Measurements from ENCODE around the gene NPAS2.
A peak's percentile ranks its signal among the peaks of the same experiment; 100 is the strongest.

Gene NPAS2

GRCh38 chr2:100793982-100794381 is 26.0 kb upstream of the NPAS2 start:
- no peak for DNase-seq

GRCh38 chr2:100796499-100797100 is 23.3 kb upstream of the NPAS2 start:
- DNase-seq, result no peak

DNA sequence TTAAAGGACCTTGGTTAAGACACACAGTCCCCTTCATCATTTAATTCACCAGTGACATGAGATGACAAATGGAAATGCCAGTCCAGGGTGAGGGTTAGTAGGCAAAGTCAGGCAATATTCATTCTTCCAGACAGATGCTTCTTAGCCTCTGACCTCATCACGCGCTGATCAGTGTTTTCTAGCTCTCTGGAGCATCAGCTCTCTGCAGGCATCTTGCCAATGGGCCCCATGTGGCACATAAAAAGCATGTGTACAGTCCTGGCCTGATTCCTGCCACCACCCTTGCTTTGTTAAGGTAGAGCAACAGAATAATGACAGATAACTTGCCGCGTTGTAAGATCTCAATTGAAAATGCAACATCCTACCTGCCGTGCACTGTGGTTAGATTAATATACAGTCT is 20.3 kb upstream of the NPAS2 start:
- DNase-seq, result no peak

- DNase-seq, result no peak
These were observed 19.0 kb upstream of the NPAS2 start for GRCh38 chr2:100800915-100801314.

GRCh38 chr2:100801402-100801801 is 18.5 kb upstream of the NPAS2 start:
- DNase-seq, result no peak

DNA sequence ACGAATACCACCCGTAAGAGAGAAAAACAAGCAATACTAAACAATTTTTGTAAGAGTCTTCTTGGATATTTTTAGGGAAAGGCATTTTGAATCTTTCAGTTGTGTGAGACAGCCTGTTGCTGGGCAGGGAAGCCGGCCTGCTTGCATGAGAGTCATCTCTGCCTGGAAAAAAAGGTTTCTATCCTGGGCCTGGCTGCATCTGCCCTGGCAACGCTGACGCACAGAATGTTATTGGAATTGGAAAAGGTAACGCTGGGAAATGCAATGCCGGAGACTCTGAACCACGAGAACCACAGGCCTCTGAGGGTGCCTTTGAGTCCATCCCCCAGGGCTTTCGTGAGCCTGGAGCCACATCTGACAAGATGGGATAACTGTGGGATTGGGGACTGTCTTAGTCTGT is 17.9 kb upstream of the NPAS2 start:
- DNase-seq, result no peak

GRCh38 chr2:100803334-100803733 is 16.6 kb upstream of the NPAS2 start:
- DNase-seq, result no peak

GRCh38 chr2:100806550-100806949 is 13.4 kb upstream of the NPAS2 start:
- no peak for DNase-seq

DNA sequence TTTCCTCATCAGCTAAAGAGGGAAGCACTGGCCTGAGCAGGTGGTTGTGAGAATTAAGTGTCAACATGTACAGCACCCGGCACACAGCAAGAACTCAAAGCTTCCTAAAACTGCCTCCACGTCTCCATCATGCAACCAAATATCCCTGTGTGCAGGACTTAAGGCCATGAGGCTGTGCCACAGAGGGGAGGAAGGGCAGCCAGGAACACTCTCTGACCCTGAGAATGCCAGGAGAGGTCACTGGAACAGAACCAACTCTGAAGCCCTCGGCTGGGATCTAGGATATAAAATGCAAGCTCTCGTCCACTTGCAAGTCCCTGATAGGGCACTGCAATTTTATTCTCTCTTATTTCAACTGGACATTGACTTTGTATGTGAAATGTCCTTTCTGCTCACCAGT is 12.2 kb upstream of the NPAS2 start:
- DNase-seq, result no peak

DNA sequence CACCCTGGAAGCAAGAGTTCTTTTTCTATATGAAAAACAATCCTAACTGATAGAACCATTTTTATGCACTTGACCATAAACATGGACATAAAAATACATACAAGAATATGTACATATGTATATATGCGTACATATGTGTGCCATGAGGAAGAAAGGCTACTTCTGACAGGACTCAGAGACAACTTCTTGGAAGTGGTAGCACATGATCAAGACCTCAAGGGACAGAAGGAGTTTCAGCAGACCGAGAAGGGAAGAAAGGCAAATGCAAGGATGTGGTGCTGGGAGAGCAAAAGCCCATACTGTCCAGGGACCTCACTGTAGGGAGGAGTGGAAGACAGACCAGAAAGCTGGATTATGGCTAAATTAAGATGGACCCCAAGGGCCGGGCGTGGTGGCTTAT is 11.4 kb upstream of the NPAS2 start:
- no peak for DNase-seq

GRCh38 chr2:100809506-100809905 is 10.4 kb upstream of the NPAS2 start:
- no peak for DNase-seq

GRCh38 chr2:100810603-100811145 is 9.3 kb upstream of the NPAS2 start:
- DNase-seq, result no peak

DNA sequence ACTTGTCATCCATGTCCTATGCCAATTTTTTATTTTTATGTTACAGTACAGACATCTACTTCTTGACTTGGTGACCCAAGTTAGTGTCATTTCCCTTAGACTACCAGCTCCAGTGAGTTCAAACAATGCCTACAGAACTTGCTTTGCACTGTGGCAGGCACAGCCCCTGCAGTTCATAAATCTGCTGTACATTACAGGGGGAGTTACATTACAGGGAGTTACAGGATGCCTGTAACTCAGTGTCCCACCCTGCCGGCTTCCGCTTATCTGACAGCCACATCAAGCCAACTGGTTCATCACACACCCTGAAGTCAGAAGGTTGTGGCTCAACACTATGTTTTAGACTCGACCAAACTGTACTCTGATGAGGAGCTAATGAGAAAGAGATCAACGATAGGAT is 7.8 kb upstream of the NPAS2 start:
- DNase-seq, result no peak

DNA sequence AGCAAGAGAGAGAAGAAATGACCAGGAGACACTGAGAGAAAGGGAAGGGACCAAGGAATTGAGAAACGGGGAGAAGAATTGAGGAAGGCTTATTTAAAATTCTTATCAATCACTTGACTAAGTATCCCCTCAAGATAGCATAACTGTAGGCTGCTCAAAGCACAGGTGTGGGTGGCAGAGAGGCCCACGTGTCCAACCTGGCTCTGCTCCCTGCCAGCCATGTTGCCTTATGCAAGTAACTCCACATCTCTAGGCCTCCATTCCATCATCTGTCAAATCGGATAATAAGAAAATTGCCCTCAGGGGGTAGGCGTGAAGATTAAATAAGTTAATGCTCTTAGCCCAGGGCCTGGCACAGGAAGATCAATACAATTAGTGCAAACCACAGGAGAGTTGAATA is 7.4 kb upstream of the NPAS2 start:
- DNase-seq, result no peak

- DNase-seq, result peak in 1 of 5 experiments; percentile 51
These were observed 6.4 kb upstream of the NPAS2 start for GRCh38 chr2:100813527-100813926.

GRCh38 chr2:100814043-100814442 is 5.9 kb upstream of the NPAS2 start:
- no peak for DNase-seq

DNA sequence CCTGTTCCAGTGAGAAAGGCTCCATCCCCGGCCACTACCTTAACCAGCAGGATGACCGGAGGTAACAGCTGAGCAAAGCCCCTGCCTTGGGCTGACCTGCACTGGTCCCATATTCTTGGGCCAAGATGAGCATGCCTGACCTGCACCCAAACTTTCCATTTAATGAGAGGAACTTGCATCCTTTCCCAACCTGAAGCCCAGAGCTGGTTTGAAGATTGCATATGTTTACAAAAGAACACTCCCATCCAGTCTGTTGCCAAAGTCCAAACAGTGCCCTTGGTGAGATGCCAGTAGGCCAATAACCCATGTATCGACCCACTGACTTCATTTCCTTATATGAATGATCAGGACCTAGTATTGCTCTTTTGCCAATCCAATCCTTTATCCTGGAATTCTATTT is 5.5 kb upstream of the NPAS2 start:
- DNase-seq, result no peak

DNA sequence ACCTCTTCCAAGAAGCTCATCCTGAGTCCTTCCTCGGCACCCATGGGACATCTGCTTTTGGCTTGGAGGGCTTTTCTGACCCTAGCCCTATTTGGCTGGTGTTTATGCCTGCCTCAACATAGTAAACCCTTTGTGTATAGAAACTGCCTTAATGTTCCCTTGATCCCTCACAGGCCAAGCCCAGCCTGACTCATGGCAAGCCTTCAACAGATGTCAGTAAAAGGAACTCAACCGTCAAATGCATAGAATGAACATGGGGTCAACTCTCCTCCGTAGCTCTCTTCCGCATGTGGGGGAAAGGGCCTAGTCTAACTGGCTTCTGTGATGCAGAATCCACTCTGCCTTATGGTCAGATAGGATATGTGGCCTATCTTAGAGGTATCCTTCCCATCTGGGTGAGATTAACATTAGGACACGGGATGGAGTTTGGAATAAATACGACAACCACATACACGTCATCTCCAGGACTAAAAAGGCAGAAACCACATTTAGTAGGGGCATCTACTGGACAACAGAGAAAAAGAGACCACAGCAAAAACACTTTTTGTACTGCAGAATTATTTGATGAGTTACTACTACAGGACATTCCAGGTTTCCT is 2.5 kb upstream of the NPAS2 start:
- DNase-seq, result no peak

DNA sequence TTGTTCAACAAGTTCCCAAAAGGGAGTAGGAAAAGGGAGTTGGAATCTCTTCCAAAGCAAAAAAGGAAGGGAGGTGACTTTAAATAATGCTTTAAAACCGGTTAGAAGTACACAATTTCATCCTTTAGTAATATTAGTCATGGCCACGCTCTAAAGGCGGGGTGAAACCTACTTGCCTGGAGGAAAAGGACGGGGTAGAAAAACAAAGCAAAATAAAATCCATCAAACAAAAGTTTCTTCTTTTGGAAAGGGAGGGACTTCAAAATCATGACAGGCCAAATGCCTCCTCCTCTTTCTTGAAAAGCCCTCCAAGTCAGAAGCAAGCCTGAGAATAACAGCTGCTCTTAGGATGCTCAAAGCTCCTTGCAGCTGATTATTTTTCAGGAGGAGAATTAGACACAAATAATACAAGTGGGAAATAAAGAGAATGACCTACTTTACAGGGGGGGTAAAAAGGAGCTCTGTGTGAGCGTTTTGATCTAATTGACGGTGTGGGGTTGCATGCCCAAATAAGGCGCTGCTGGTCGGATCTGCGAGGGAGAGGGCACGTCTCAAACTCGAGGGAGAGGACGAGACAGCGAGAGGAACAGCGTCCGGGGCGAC is 1.8 kb upstream of the NPAS2 start:
- DNase-seq, result no peak

- DNase-seq, result no peak
These were observed 1.2 kb upstream of the NPAS2 start for GRCh38 chr2:100818606-100819369.

GRCh38 chr2:100820273-100820522 is 259 bp downstream of the NPAS2 start:
- no peak for DNase-seq

GRCh38 chr2:100820523-100821254 is 750 bp downstream of the NPAS2 start:
- DNase-seq, result no peak

DNA sequence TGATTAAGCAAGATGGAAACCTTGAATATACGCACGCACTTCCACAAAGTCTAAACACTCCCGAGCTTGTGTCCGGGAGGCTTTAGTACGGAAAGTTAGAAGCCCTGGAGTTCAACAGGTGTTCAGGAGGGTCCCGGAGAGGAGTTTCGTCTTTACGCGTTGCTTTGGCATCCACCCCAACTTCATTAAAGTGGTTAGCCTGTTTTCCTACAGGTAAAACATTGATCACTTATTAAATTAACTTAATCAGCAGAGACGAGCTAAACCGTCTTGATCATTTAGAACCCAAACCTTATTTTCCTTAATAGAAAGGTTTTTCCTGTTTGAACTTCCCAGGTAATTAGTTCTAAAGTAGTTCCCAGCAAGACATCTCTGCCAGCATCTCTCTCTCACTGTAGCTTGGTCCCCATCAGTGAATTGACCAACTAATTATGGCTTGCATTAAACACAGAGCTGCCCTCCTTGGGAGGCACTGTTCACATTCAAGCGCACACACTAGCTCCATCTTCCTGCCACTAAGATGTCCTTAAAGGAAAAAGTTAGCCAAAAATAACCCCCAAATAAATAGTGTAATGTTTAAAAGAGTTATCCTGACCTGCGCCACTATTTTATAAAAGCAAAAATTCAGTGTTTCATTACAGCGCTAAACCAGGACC is 1.4 kb downstream of the NPAS2 start:
- DNase-seq, result no peak

Measured in T-helper 2 cell (primary cell).